Calu3 (cell line): Measurements from ENCODE around the gene HNRNPL. TPM values are rescaled to one million over a fixed set of nuclear protein-coding genes. Genes with fewer than 3 reads are reported as not detected.

Experiments
- BruUV-seq: library from RNA; stranded (reverse); fragments of 400-500 nt; replicated peaks from 2 replicates; lab custom pipeline; 2021; lab: Mats Ljungman, UMichigan
- CTCF ChIA-PET: fragments of 300-600 bp; sonication (Branson Sonifier 250); formaldehyde crosslinking; loops from one replicate; lab custom pipeline; 2022; ENCODE audit warnings: antibody characterized with exemption; lab: Charles Lee
- DNase-seq: peaks from one replicate; pipeline ENCODE4 v3.0.0; 2022
- H3K27ac Mint-ChIP-seq: one replicate; pipeline ENCODE4 v1.8.0; 2022; ENCODE audit warnings: mixed read lengths; ENCODE audit not compliant: unreplicated experiment
- H3K27me3 Mint-ChIP-seq: one replicate; pipeline ENCODE4 v1.8.0; 2022; ENCODE audit warnings: mixed read lengths; ENCODE audit not compliant: unreplicated experiment
- H3K36me3 Mint-ChIP-seq: one replicate; pipeline ENCODE4 v1.8.0; 2022; ENCODE audit warnings: mild to moderate bottlenecking, moderate library complexity, mixed read lengths; ENCODE audit not compliant: insufficient read depth, unreplicated experiment
- H3K4me1 Mint-ChIP-seq: one replicate; pipeline ENCODE4 v1.8.0; 2022; ENCODE audit warnings: mild to moderate bottlenecking, low read depth, mixed read lengths; ENCODE audit not compliant: unreplicated experiment
- H3K4me3 Mint-ChIP-seq: one replicate; pipeline ENCODE4 v1.8.0; 2022; ENCODE audit warnings: mild to moderate bottlenecking, low read depth, moderate library complexity, mixed read lengths; ENCODE audit not compliant: unreplicated experiment
- H3K9me3 Mint-ChIP-seq: one replicate; pipeline ENCODE4 v1.8.0; 2022; ENCODE audit warnings: low read depth, mixed read lengths; ENCODE audit not compliant: unreplicated experiment
- CTCF ChIP-seq: fragments of 200-600 bp; IDR thresholded peaks from one replicate; pipeline ENCODE4 v1.8.0; 2022; ENCODE audit warnings: antibody characterized with exemption; ENCODE audit not compliant: unreplicated experiment
- intact Hi-C: fragments of 100-400 bp; cut with micrococcal nuclease; formaldehyde crosslinking; loops from one replicate; pipeline ENCODE4 v1.10.0; 2022; ENCODE audit not compliant: unreplicated experiment
- total RNA-seq: library from RNA; stranded (reverse); gene quantifications from 2 replicates; pipeline ENCODE4 v1.2.3, GENCODE V29; 2022

The HNRNPL gene
- total RNA-seq, 1 experiment from 2014 or later: 408 TPM

- Mint-ChIP-seq H3K36me3 (peaks cover 99% of the 10 kb centered on the region), H3K4me3 (peak overlapping the region; percentile 1), H3K27me3 (no peaks in the 10 kb centered on the region), H3K9me3 (no peaks in the 10 kb centered on the region), H3K4me1 (peaks cover 34% of the 10 kb centered on the region), H3K27ac (peak overlapping the region; percentile 26)
- CTCF ChIA-PET: interaction anchor here (0.6 to 0.8 kb wide), 4 partner anchors 130 to 226 kb away, joined by 3 to 6 read pairs (median 3); no protein-coding TSS in a partner anchor
- TF ChIP-seq CTCF: no peak
- DNase-seq: no peak
- no TSS peak for BruUV-seq
- intact Hi-C loops: no loop called here
These were observed 8.5 kb downstream of the HNRNPL start for GRCh38 chr19:38841180-38841766.

GRCh38 chr19:38840583-38840968, 9.2 kb downstream of the HNRNPL start:
- no TSS peak for BruUV-seq
- DNase-seq: no peak
- H3K27ac Mint-ChIP-seq: peak overlapping the region; percentile 26
- peak overlapping the region; percentile 1 for H3K4me3 Mint-ChIP-seq
- no peak for TF ChIP-seq CTCF
- intact Hi-C loops: no loop called here
- H3K9me3 Mint-ChIP-seq: no peaks in the 10 kb centered on the region
- no peaks in the 10 kb centered on the region for H3K27me3 Mint-ChIP-seq
- H3K4me1 Mint-ChIP-seq: peaks cover 34% of the 10 kb centered on the region
- CTCF ChIA-PET: no interaction called here
- peaks cover 99% of the 10 kb centered on the region for H3K36me3 Mint-ChIP-seq

- Mint-ChIP-seq H3K27me3 (no peaks in the 10 kb centered on the region), H3K9me3 (no peaks in the 10 kb centered on the region), H3K36me3 (peaks cover 99% of the 10 kb centered on the region), H3K4me3 (peak overlapping the region; percentile 36), H3K4me1 (peaks cover 34% of the 10 kb centered on the region), H3K27ac (peak overlapping the region; percentile 92)
- no TSS peak for BruUV-seq
- no peak for TF ChIP-seq CTCF
- DNase-seq: no peak
- CTCF ChIA-PET: interaction anchor here (1.3 kb wide), 1 partner anchor 90 kb away, joined by 4 read pairs; the partner anchor contains the start of genes MRPS12 and SARS2
- intact Hi-C loops: no loop called here
These were observed 9.8 kb downstream of the HNRNPL start for GRCh38 chr19:38839816-38840582.

- H3K36me3 Mint-ChIP-seq: peaks cover 98% of the 10 kb centered on the region
- H3K4me3 Mint-ChIP-seq: peak overlapping the region; percentile 36
- H3K27ac Mint-ChIP-seq: peak overlapping the region; percentile 92
- H3K4me1 Mint-ChIP-seq: peaks cover 34% of the 10 kb centered on the region
- H3K27me3 Mint-ChIP-seq: no peaks in the 10 kb centered on the region
- TF ChIP-seq CTCF: no peak
- H3K9me3 Mint-ChIP-seq: no peaks in the 10 kb centered on the region
- DNase-seq: no peak
- no TSS peak for BruUV-seq
- CTCF ChIA-PET: interaction anchor here (1.1 to 1.3 kb wide), 2 partner anchors 40 to 91 kb away, joined by 3 to 4 read pairs; partner anchors contain the start of genes MRPS12 and SARS2
- intact Hi-C loops: no loop called here
These were observed 10.6 kb downstream of the HNRNPL start for GRCh38 chr19:38838986-38839761.
